Adrenal gland (tissue), 12 donors: ENCODE data around the gene CCDC85C. TPM values are rescaled to one million over a fixed set of nuclear protein-coding genes. Genes with fewer than 3 reads are reported as not detected.

Source experiments
- DNase-seq, 7 donors: peaks; one replicate each; pipeline ENCODE4 v3.0.0-alpha.2; 2019 to 2020
- H3K27ac ChIP-seq, 5 donors: fragments of 200-600 bp; sonication (generic) in 4 of 5; 1 replicate in 3 of 5; 2 replicates in 2 of 5; pipeline versions ENCODE4 v1.5.1 to v1.8.0; 2016 to 2020; ENCODE audit warnings: mild to moderate bottlenecking in 1 of 5
- H3K27me3 ChIP-seq: fragments of 200-600 bp; 2 replicates; pipeline ENCODE4 v1.8.0; 2021
- H3K36me3 ChIP-seq, 2 donors: fragments of 200-600 bp; replicated peaks in 1 of 2; 1 replicate in 1 of 2; 2 replicates in 1 of 2; pipeline versions ENCODE4 v1.5.1 to v1.8.0; 2018 to 2022
- H3K4me1 ChIP-seq, 2 donors: fragments of 200-600 bp; replicated peaks in 1 of 2; 1 replicate in 1 of 2; 2 replicates in 1 of 2; pipeline versions ENCODE4 v1.5.1 to v1.8.0; 2018 to 2021
- H3K4me3 ChIP-seq, 4 donors: fragments of 200-600 bp; sonication (generic) in 3 of 4; one replicate each; pipeline ENCODE4 v1.5.1; 2016 to 2018
- H3K9me3 ChIP-seq, 3 donors: fragments of 200-600 bp; sonication (generic) in 1 of 3; replicated peaks in 1 of 3; 1 replicate in 2 of 3; 2 replicates in 1 of 3; pipeline versions ENCODE4 v1.5.1 to v1.8.0; 2016 to 2021
- POLR2A ChIP-seq, 2 donors: fragments of 450-650 bp; IDR thresholded peaks; one replicate each; pipeline ENCODE4 v1.6.1; 2017; ENCODE audit warnings: antibody characterized with exemption in 2 of 2, mild to moderate bottlenecking in 2 of 2, moderate library complexity in 1 of 2
- WGBS, 4 donors: extraction: QIAGEN DNeasy Blood & Tissue Kit in 2 of 4; methylation state at CpG; one replicate each; pipeline versions ENCODE4 v1.1.5 to v1.1.7; 2013 to 2017; 5-methylcytosine and 5-hydroxymethylcytosine counted together
- intact Hi-C, 2 donors: fragments of 100-400 bp; cut with DNase I; formaldehyde crosslinking; loops; one replicate each; pipeline versions ENCODE4 v1.14.1 to v1.15.0; 2022 to 2023
- polyA plus RNA-seq, 3 donors: library from polyadenylated mRNA; stranded (reverse); fragments of 200-250 nt in 2 of 3; fragments of 350-450 nt in 1 of 3; fragmentation: Illumina TruSeq in 1 of 3; extraction: RNeasy Lipid Tissue Mini Kit (QIAGEN cat#74804) in 1 of 3; gene quantifications; one replicate each; pipeline ENCODE4 v1.2.3, GENCODE V29; 2013 to 2014
- total RNA-seq, 9 donors: library from RNA; depleted of rRNA in 4 of 9; stranded (reverse); fragments of >200 nt in 4 of 9; fragments of 120-200 nt in 1 of 9; fragmentation: NEBNext Ultra II Directional in 1 of 9; extraction: Animal tissue kit (Norgen Biotek cat#: 25700) in 1 of 9; gene quantifications; one replicate each; pipeline versions ENCODE4 v1.1.0 to v1.2.4, GENCODE V29; 2013 to 2023
- TF ChIP-seq, protein P1 (sequence below), 6 experiments: fragments of 450-650 bp in 4 of 6; fragments of 200-600 bp in 2 of 6; sonication (generic) in 1 of 6; IDR thresholded peaks; 1 replicate in 5 of 6; 2 replicates in 1 of 6; pipeline versions ENCODE4 v1.5.1 to v1.8.0; 2016 to 2021; ENCODE audit warnings: antibody characterized with exemption in 6 of 6, mild to moderate bottlenecking in 2 of 6, moderate library complexity in 1 of 6
- donor health status: healthy with polysubstance abuse.
- donor health status: Bipolar disorder and iron deficiency.
- donor health status: DM: yes; HTN: yes; CAD: no.
- donor health status: DM: no; HTN: no; CAD: no.
- donor health status: DM: no; HTN: no; CAD: no.
- donor health status: DM: yes; HTN: yes; CAD: no.

CCDC85C gene
- total and polyA plus RNA-seq, 12 donors = 4.2 to 59.0 (median 37.9) TPM

DNA sequence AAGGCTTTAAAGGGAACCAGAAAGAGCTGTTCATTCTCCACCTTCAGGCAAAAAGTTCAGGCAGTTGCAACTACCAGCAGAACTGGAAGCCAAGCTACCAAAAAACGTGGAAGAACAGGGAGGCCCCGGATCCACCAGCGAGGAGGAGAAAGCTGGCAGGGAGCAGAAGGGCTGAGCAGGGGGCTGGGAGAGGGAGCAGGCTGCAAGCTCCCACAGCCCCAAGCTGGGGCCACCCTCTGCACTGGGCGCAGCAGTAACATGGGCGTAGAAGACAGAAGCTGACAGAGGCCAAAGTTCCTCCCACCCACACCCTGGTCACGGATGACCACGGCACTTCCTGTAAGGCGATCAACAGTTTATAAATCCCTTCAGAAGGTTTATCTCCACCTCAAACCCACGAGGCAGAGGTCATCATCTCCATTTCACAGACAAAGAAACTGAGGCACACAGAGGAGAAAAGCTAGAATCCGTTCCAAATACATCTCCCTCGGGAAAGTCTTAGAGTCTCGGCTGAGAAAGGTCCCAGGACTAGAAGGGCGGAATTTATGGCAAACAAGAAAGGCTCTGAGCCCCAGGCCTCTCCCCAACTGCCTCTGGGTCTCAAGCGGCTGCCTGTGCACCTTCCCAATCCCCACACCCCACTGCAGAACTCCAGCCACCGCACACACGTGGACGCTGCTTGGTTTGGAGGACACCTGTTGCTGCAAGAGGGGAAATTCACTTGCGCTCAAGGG, 1.8 kb downstream of the CCDC85C start:
- no peaks in the 10 kb centered on the region for H3K9me3 ChIP-seq
- TF ChIP-seq POLR2A (IDR thresholded peaks at IDR 0.05) = no peak
- TF ChIP-seq, protein P1, sequence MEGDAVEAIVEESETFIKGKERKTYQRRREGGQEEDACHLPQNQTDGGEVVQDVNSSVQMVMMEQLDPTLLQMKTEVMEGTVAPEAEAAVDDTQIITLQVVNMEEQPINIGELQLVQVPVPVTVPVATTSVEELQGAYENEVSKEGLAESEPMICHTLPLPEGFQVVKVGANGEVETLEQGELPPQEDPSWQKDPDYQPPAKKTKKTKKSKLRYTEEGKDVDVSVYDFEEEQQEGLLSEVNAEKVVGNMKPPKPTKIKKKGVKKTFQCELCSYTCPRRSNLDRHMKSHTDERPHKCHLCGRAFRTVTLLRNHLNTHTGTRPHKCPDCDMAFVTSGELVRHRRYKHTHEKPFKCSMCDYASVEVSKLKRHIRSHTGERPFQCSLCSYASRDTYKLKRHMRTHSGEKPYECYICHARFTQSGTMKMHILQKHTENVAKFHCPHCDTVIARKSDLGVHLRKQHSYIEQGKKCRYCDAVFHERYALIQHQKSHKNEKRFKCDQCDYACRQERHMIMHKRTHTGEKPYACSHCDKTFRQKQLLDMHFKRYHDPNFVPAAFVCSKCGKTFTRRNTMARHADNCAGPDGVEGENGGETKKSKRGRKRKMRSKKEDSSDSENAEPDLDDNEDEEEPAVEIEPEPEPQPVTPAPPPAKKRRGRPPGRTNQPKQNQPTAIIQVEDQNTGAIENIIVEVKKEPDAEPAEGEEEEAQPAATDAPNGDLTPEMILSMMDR (IDR thresholded peaks at IDR 0.05) = no peak
- H3K27ac ChIP-seq = peak overlapping the region; percentile 67 to 86 (median 74)
- H3K36me3 ChIP-seq = no peaks in the 10 kb centered on the region
- H3K4me1 ChIP-seq = peaks cover 53 to 55% of the 10 kb centered on the region in 2 donors
- DNase-seq = peak in 1 of 7 donors; percentile 37
- intact Hi-C loops = loop anchor here in 1 of 2 donors (5.0 kb wide), 1 partner anchor 40 kb away; no protein-coding TSS in a partner anchor
- no peaks in the 10 kb centered on the region for H3K27me3 ChIP-seq
- WGBS, 4 donors = 30 to 39% (median 36%) methylated on average over 11 to 18 of the region's 18 CpGs
- peak overlapping the region in 1 of 4 donors; percentile 75 for H3K4me3 ChIP-seq

DNA sequence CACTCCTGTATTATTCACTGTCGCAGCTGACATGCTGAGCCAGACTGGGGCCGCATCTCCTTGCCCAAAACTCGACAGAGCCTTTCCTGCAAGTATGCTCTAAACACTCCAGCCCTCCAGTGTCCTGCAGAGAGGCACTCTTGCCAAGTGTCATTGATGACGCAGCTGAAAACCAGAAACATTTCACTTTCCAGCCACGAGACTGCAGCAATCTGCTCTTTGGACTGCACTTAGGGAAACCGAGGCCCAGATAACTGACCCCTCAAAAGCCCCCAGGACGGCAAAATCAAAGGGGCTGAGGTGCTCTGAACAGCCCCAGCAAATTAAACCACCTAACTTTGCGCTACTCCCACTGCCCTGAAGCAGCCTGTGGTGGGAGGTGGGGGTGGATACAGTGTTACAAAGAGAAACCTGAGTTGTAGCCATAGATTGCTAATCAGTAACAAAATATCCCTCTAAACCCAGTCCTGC, 2.6 kb downstream of the CCDC85C start:
- Histone ChIP-seq H3K36me3 (no peaks in the 10 kb centered on the region), H3K4me3 (peak overlapping the region in 1 of 4 donors; percentile 75), H3K27ac (peak overlapping the region; percentile 67 to 86 (median 74)), H3K9me3 (no peaks in the 10 kb centered on the region), H3K27me3 (no peaks in the 10 kb centered on the region), H3K4me1 (peaks cover 56 to 64% of the 10 kb centered on the region in 2 donors)
- intact Hi-C loops = loop anchor here in 1 of 2 donors (5.0 kb wide), 1 partner anchor 39 kb away; no protein-coding TSS in a partner anchor
- peak in 6 of 7 donors; percentile 70 to 85 (median 79) for DNase-seq
- WGBS, 4 donors = 26 to 55% (median 41%) methylated on average over 6 to 8 of the region's 8 CpGs
- TF ChIP-seq, protein P1 (IDR thresholded peaks at IDR 0.05) = no peak
- TF ChIP-seq POLR2A (IDR thresholded peaks at IDR 0.05) = peak in 1 of 2 donors; percentile 62

DNA sequence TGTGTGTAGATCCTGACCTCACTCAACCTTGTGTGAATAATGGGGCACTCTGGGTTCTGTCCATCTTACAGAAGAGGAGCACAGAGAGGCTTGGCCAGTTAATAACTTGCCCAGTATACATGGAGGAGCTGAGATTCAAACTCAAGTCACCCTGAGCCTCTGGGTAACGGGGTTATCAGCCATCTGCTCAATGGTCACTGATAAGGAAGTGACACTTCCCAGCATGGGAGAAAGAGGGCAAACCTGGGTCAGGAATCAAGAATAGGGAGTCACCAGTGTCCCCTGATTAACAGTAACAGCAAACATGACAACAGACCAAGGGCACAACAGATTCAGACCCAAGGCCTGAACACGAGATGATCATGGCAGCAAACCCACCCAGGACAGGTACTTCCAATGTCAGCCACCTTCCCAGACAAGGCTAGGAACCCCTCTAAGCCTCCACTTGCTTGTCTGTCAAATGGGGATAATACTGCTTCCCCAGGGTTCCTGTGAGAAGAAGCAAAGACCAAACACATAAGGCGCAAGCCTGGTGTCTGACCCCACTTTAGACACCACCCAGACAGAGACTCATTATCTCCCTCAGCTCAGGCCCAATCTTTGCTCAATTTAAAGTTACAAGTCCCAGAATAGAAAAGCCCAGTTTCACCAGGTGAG, 3.6 kb downstream of the CCDC85C start:
- Histone ChIP-seq H3K27ac (peak overlapping the region; percentile 7 to 86 (median 73)), H3K4me1 (peaks cover 63 to 69% of the 10 kb centered on the region in 2 donors)
- WGBS, 4 donors = 48 to 66% (median 56%) methylated on average over 3 of the region's 3 CpGs

More for the DNA sequence above, 3.6 kb downstream of the CCDC85C start:
- peak in 2 of 7 donors; percentile 67 to 73 for DNase-seq
- H3K36me3 ChIP-seq = no peaks in the 10 kb centered on the region
- intact Hi-C loops = loop anchor here in 1 of 2 donors (5.0 kb wide), 1 partner anchor 38 kb away; no protein-coding TSS in a partner anchor
- peak in 1 of 2 donors; percentile 17 for TF ChIP-seq POLR2A (IDR thresholded peaks at IDR 0.05)
- TF ChIP-seq, protein P1 (IDR thresholded peaks at IDR 0.05) = no peak
- peak overlapping the region in 1 of 4 donors; percentile 75 for H3K4me3 ChIP-seq
- no peaks in the 10 kb centered on the region for H3K9me3 ChIP-seq
- H3K27me3 ChIP-seq = no peaks in the 10 kb centered on the region
